ENCODE data around the gene PIGW. TPM values are rescaled to one million over a fixed set of nuclear protein-coding genes. Genes with fewer than 3 reads are reported as not detected.

PIGW gene
- total RNA-seq, 4 donors from 2014 or later: 2.7 to 5.7 (median 3.4) TPM

DNA sequence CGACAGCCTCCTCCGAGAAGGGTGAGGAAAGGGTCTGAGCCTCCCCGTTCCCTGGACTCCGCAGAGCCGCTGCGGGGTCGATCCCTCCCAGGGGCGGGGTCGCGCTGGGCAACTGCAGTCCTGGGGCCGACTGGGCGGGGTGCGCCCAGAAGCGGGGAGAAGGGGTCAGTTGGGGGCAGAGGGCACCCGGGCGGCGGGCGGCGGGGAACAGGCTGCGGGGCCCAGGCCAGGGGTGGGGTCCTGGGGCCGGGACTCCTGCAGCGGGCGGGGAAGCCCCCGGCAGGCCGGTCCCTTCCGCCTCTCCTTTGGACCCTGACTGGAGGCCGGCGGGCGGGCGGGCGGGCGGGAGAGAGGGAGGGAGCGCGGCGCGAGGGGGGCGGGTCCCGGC, 10.3 kb downstream of the PIGW start:
- Histone ChIP-seq H3K27ac (peak overlapping the region; percentile 98 to 100 (median 99)), H3K4me1 (peaks cover 0 to 54% (median 41%) of the 10 kb centered on the region in 4 donors), H3K9me3 (no peaks in the 10 kb centered on the region), H3K4me3 (peak overlapping the region; percentile 93 to 98 (median 96)), H3K36me3 (no peaks in the 10 kb centered on the region), H3K27me3 (no peaks in the 10 kb centered on the region)
- TF ChIP-seq EP300 (IDR thresholded peaks at IDR 0.05): peak in 1 of 2 donors; percentile 1
- TF ChIP-seq, protein P1, sequence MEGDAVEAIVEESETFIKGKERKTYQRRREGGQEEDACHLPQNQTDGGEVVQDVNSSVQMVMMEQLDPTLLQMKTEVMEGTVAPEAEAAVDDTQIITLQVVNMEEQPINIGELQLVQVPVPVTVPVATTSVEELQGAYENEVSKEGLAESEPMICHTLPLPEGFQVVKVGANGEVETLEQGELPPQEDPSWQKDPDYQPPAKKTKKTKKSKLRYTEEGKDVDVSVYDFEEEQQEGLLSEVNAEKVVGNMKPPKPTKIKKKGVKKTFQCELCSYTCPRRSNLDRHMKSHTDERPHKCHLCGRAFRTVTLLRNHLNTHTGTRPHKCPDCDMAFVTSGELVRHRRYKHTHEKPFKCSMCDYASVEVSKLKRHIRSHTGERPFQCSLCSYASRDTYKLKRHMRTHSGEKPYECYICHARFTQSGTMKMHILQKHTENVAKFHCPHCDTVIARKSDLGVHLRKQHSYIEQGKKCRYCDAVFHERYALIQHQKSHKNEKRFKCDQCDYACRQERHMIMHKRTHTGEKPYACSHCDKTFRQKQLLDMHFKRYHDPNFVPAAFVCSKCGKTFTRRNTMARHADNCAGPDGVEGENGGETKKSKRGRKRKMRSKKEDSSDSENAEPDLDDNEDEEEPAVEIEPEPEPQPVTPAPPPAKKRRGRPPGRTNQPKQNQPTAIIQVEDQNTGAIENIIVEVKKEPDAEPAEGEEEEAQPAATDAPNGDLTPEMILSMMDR (IDR thresholded peaks at IDR 0.05): no peak
- no peak for DNase-seq (ENCODE audit: low spot score in 2 of 2)
- WGBS, 2 donors: 0% methylated on average over 10 of the region's 38 CpGs; no CpG with 5 or more reads in 1 of the 2 donors

- H3K9me3 ChIP-seq: no peaks in the 10 kb centered on the region
- no peaks in the 10 kb centered on the region for H3K36me3 ChIP-seq
- 0 to 1% methylated on average over 49 to 52 of the region's 60 CpGs for WGBS, 2 donors
- H3K4me1 ChIP-seq: peaks cover 0 to 60% (median 44%) of the 10 kb centered on the region in 4 donors
- TF ChIP-seq POLR2A (IDR thresholded peaks at IDR 0.05): peak; percentile 40 to 65
- TF ChIP-seq, protein P1 (IDR thresholded peaks at IDR 0.05): peak in 1 of 5 experiments; percentile 44
- TF ChIP-seq EP300 (IDR thresholded peaks at IDR 0.05): peak; percentile 13 to 63
- H3K27me3 ChIP-seq: no peaks in the 10 kb centered on the region
- peak overlapping the region; percentile 98 to 100 (median 99) for H3K27ac ChIP-seq
- H3K4me3 ChIP-seq: peak overlapping the region; percentile 93 to 98 (median 96)
- peak; percentile 90 to 94 for DNase-seq (ENCODE audit: low spot score in 2 of 2)
Measured at GRCh38 chr17:36545465-36546417, 11.0 kb downstream of the PIGW start.

DNA sequence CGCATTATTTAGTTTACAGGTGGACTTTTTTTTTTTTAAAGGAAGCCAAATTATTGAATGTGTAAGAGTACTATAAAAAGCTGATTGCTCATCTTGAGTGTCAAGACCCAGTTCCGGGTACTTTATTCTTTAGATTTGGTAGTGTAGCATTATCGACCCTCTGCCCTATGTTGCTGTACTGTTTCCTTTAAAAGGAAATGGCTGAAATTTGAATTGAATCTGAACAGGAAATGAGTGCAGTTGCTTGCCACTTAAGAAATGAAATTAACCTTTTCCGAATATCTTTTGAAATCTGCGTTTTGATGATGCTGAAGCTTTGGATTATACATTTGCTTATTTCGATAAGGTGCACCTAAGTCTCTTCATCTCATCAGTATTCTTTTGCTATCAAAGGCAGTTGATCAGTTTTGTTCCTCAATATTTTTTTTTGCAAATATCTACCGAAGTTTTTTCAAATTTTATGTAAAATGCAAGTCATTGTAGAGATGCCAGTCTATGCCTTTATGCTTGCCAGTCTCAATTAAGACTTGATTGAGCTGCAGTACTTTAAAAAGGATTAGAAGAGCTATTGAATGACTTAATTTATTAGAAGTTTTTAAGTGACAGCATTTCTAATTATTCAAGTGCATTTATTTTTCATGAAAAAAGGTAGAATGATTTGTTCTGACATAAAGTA, 11.8 kb downstream of the PIGW start:
- 16 to 19% methylated on average over 7 of the region's 7 CpGs for WGBS, 2 donors
- Histone ChIP-seq H3K4me3 (peak overlapping the region; percentile 93 to 98 (median 96)), H3K4me1 (peaks cover 0 to 68% (median 47%) of the 10 kb centered on the region in 4 donors), H3K27me3 (no peaks in the 10 kb centered on the region), H3K9me3 (no peaks in the 10 kb centered on the region), H3K36me3 (no peaks in the 10 kb centered on the region), H3K27ac (peak overlapping the region in 3 of 4 donors; percentile 98 to 100 (median 100))
- TF ChIP-seq, protein P1 (IDR thresholded peaks at IDR 0.05): no peak
- TF ChIP-seq POLR2A (IDR thresholded peaks at IDR 0.05) (no peak), EP300 (IDR thresholded peaks at IDR 0.05) (no peak)
- DNase-seq (ENCODE audit: low spot score in 2 of 2): no peak

- TF ChIP-seq, protein P1 (IDR thresholded peaks at IDR 0.05): no peak
- TF ChIP-seq POLR2A (IDR thresholded peaks at IDR 0.05): no peak
- TF ChIP-seq EP300 (IDR thresholded peaks at IDR 0.05): no peak
- peak overlapping the region in 1 of 4 donors; percentile 31 for H3K27ac ChIP-seq
- no peaks in the 10 kb centered on the region for H3K36me3 ChIP-seq
- DNase-seq (ENCODE audit: low spot score in 2 of 2): no peak
- H3K4me1 ChIP-seq: peaks cover 0 to 75% (median 53%) of the 10 kb centered on the region in 4 donors
- H3K4me3 ChIP-seq: no peak overlapping the region
- H3K9me3 ChIP-seq: no peaks in the 10 kb centered on the region
- H3K27me3 ChIP-seq: no peaks in the 10 kb centered on the region
Measured at GRCh38 chr17:36547776-36548175, 13.0 kb downstream of the PIGW start.

Measured in tibial nerve (tissue), 4 donors.